ENCODE results near the gene NCCRP1. TPM values are rescaled to one million over a fixed set of nuclear protein-coding genes. Genes with fewer than 3 reads are reported as not detected.

Gene NCCRP1
- total RNA-seq, 1 donor from 2014 or later: not detected

- DNase-seq: no peak
- H3K4me1 ChIP-seq: peaks cover 5% of the 10 kb centered on the region
- H3K9me3 ChIP-seq (replicated peaks): no peaks in the 10 kb centered on the region
- H3K27me3 ChIP-seq (ENCODE audit: low read depth): peaks cover 100% of the 10 kb centered on the region
- no peak overlapping the region for H3K27ac ChIP-seq (replicated peaks)
- TF ChIP-seq CTCF (IDR thresholded peaks at IDR 0.05; ENCODE audit: borderline replicate concordance): no peak
- no peaks in the 10 kb centered on the region for H3K36me3 ChIP-seq
- no peak overlapping the region for H3K4me3 ChIP-seq
- intact Hi-C loops (cut with micrococcal nuclease): no loop called here
Measured at GRCh38 chr19:39199025-39199424, 2.3 kb downstream of the NCCRP1 start.

GRCh38 chr19:39200066-39200802, 3.5 kb downstream of the NCCRP1 start:
- intact Hi-C loops (cut with micrococcal nuclease): no loop called here
- DNase-seq: no peak
- Histone ChIP-seq H3K9me3 (replicated peaks) (no peaks in the 10 kb centered on the region), H3K36me3 (no peaks in the 10 kb centered on the region), H3K27ac (replicated peaks) (no peak overlapping the region), H3K27me3 (ENCODE audit: low read depth) (peaks cover 100% of the 10 kb centered on the region), H3K4me1 (peaks cover 5% of the 10 kb centered on the region), H3K4me3 (no peak overlapping the region)
- TF ChIP-seq CTCF (IDR thresholded peaks at IDR 0.05; ENCODE audit: borderline replicate concordance): no peak

- no peak for DNase-seq
- intact Hi-C loops (cut with micrococcal nuclease): no loop called here
- Histone ChIP-seq H3K27me3 (ENCODE audit: low read depth) (peaks cover 100% of the 10 kb centered on the region), H3K36me3 (no peaks in the 10 kb centered on the region), H3K4me3 (no peak overlapping the region), H3K9me3 (replicated peaks) (no peaks in the 10 kb centered on the region), H3K4me1 (peaks cover 5% of the 10 kb centered on the region), H3K27ac (replicated peaks) (no peak overlapping the region)
- no peak for TF ChIP-seq CTCF (IDR thresholded peaks at IDR 0.05; ENCODE audit: borderline replicate concordance)
Measured at GRCh38 chr19:39200803-39201115, 4.0 kb downstream of the NCCRP1 start.

GRCh38 chr19:39202998-39203355, 6.2 kb downstream of the NCCRP1 start:
- Histone ChIP-seq H3K27me3 (ENCODE audit: low read depth) (peaks cover 100% of the 10 kb centered on the region), H3K36me3 (no peaks in the 10 kb centered on the region), H3K4me3 (no peak overlapping the region), H3K27ac (replicated peaks) (no peak overlapping the region), H3K4me1 (no peaks in the 10 kb centered on the region), H3K9me3 (replicated peaks) (no peaks in the 10 kb centered on the region)
- no peak for TF ChIP-seq CTCF (IDR thresholded peaks at IDR 0.05; ENCODE audit: borderline replicate concordance)
- no peak for DNase-seq
- intact Hi-C loops (cut with micrococcal nuclease): no loop called here

- intact Hi-C loops (cut with micrococcal nuclease): no loop called here
Measured at GRCh38 chr19:39203372-39204341, 6.9 kb downstream of the NCCRP1 start, which contains the start of gene SYCN. SYCN (minus strand) TSS chr19:39204263; CDS start chr19:39204254, 9 bp downstream.

More at GRCh38 chr19:39203372-39204341, 6.9 kb downstream of the NCCRP1 start, which contains the start of gene SYCN:
- H3K4me1 ChIP-seq: no peaks in the 10 kb centered on the region
- H3K4me3 ChIP-seq: no peak within 1 kb of the TSS
- no peaks in the 10 kb centered on the region for H3K36me3 ChIP-seq
- H3K9me3 ChIP-seq (replicated peaks): no peaks in the 10 kb centered on the region
- H3K27ac ChIP-seq (replicated peaks): no peak within 1 kb of the TSS
- no peak for DNase-seq
- peaks cover 100% of the 10 kb centered on the region for H3K27me3 ChIP-seq (ENCODE audit: low read depth)
- TF ChIP-seq CTCF (IDR thresholded peaks at IDR 0.05; ENCODE audit: borderline replicate concordance): no peak

Measured in left ventricle myocardium inferior (tissue), 1 donor.